Bone marrow (tissue), 2 donors: ENCODE measurements around the gene PDE1C.

ENCODE experiments used
- DNase-seq, 2 donors: peaks; one replicate each; lab custom pipeline; 2025; lab: John Stamatoyannopoulos, UW

Gene PDE1C

GRCh38 chr7:31938650-31939049, 131.6 kb downstream of the PDE1C start:
- no peak for DNase-seq

GRCh38 chr7:31937982-31938381, 132.2 kb downstream of the PDE1C start:
- no peak for DNase-seq

- no peak for DNase-seq
Observed at GRCh38 chr7:31935124-31936054, 134.8 kb downstream of the PDE1C start.

- no peak for DNase-seq
Observed at GRCh38 chr7:31934551-31934950, 135.7 kb downstream of the PDE1C start.

GRCh38 chr7:31933481-31933880, 136.7 kb downstream of the PDE1C start:
- DNase-seq, result no peak

- DNase-seq, result no peak
Observed at GRCh38 chr7:31926991-31927584, 143.1 kb downstream of the PDE1C start.

- DNase-seq, result no peak
Observed at GRCh38 chr7:31925753-31926454, 144.3 kb downstream of the PDE1C start.

- DNase-seq, result no peak
Observed at GRCh38 chr7:31924251-31924650, 146.0 kb downstream of the PDE1C start.

- no peak for DNase-seq
Observed at GRCh38 chr7:31922848-31923247, 147.4 kb downstream of the PDE1C start.

- DNase-seq, result no peak
Observed at GRCh38 chr7:31921047-31921446, 149.2 kb downstream of the PDE1C start.

- no peak for DNase-seq
Observed at GRCh38 chr7:31919678-31920369, 150.4 kb downstream of the PDE1C start.

GRCh38 chr7:31918706-31919393, 151.4 kb downstream of the PDE1C start:
- DNase-seq, result no peak

- DNase-seq, result no peak
Observed at GRCh38 chr7:31917256-31917655, 153.0 kb downstream of the PDE1C start.

GRCh38 chr7:31910191-31910590, 160.0 kb downstream of the PDE1C start:
- no peak for DNase-seq

GRCh38 chr7:31906479-31907171, 163.6 kb downstream of the PDE1C start:
- no peak for DNase-seq

GRCh38 chr7:31903962-31904361, 166.2 kb downstream of the PDE1C start:
- no peak for DNase-seq

- DNase-seq, result no peak
Observed at GRCh38 chr7:31899356-31899927, 170.8 kb downstream of the PDE1C start.

GRCh38 chr7:31896925-31897324, 173.3 kb downstream of the PDE1C start:
- DNase-seq, result no peak

GRCh38 chr7:31894308-31894707, 175.9 kb downstream of the PDE1C start:
- DNase-seq, result no peak

GRCh38 chr7:31893365-31893764, 176.8 kb downstream of the PDE1C start:
- no peak for DNase-seq
